Measurements from ENCODE around the gene LRRC39.
"Not testable (repeated sequence)": the region's sequence is repeated elsewhere in the genome, so short reads cannot be mapped to it uniquely, and the experiment has no call there.

LRRC39 gene

GRCh38 chr1:100206301-100206700 is 28.2 kb upstream of the LRRC39 start:
- no peak for TF ChIP-seq CTCF (IDR thresholded peaks at IDR 0.05; ENCODE audit: low read depth, low read length, missing control alignments)
- no peak overlapping the region for H3K4me3 ChIP-seq (ENCODE audit: low read depth, low read length)
- in situ Hi-C loops (cut with HindIII; ENCODE audit: low sequenced_read_pairs): no loop called here
- no peak for DNase-seq (ENCODE audit: low read depth)

DNA sequence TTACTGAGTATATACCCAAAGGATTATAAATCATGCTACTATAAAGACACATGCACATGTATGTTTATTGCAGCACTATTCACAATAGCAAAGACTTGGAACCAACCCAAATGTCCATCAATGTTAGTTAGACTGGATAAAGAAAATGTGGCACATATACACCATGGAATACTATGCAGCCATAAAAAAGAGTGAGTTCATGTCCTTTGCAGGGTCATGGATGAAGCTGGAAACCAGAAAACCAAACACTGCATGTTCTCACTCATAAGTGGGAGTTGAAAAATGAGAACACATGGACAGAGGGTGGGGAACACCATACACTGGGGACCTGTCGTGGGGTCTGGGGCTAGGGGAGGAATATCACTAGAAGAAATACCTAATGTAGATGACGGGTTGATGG is 27.5 kb upstream of the LRRC39 start:
- DNase-seq (ENCODE audit: low read depth); H3K4me3 ChIP-seq (ENCODE audit: low read depth, low read length); in situ Hi-C loops (cut with HindIII; ENCODE audit: low sequenced_read_pairs): not testable (repeated sequence)

DNA sequence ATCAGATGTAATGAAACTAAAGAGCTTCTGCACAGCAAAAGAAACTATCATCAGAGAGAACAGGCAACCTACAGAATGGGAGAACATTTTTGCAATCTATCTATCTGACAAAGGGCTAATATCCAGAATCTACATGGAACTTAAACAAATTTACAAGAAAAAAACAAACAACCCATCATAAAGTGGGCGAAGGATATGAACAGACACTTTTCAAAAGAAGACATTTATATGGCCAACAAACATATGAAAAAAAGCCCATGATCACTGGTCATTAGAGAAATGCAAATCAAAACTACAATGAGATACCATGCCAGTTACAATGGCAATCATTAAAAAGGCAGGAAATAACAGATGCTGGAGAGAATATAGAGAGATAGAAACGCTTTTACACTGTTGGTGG is 27.0 kb upstream of the LRRC39 start:
- H3K4me3 ChIP-seq (ENCODE audit: low read depth, low read length); in situ Hi-C loops (cut with HindIII; ENCODE audit: low sequenced_read_pairs); DNase-seq (ENCODE audit: low read depth): not testable (repeated sequence)

GRCh38 chr1:100202703-100203102 is 24.6 kb upstream of the LRRC39 start:
- in situ Hi-C loops (cut with HindIII; ENCODE audit: low sequenced_read_pairs); H3K4me3 ChIP-seq (ENCODE audit: low read depth, low read length); DNase-seq (ENCODE audit: low read depth): not testable (repeated sequence)

- H3K4me3 ChIP-seq (ENCODE audit: low read depth, low read length); in situ Hi-C loops (cut with HindIII; ENCODE audit: low sequenced_read_pairs); DNase-seq (ENCODE audit: low read depth): not testable (repeated sequence)
Observed at GRCh38 chr1:100200060-100200459, 22.0 kb upstream of the LRRC39 start.

DNA sequence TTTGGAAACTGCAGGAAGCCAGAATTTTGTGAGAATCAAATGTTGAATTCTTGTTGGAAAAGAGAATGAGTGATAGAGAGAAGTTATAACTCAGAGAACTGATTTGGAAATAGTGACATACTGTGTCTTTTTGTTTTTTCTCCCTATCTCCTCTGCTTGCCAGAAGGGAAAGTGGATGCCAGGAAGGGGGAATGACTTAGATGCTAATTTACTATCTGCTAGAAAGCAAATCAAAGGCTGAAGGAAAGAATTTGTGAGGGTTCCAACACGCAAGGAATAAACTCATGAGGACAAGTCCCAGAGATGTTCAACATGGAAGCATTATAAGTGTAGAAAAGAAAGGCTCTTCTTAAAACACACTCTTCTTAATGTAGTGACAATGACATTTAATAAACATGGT is 20.5 kb upstream of the LRRC39 start:
- H3K4me3 ChIP-seq (ENCODE audit: low read depth, low read length): no peak overlapping the region
- DNase-seq (ENCODE audit: low read depth): no peak
- TF ChIP-seq CTCF (IDR thresholded peaks at IDR 0.05; ENCODE audit: low read depth, low read length, missing control alignments): no peak
- in situ Hi-C loops (cut with HindIII; ENCODE audit: low sequenced_read_pairs): no loop called here

- in situ Hi-C loops (cut with HindIII; ENCODE audit: low sequenced_read_pairs): no loop called here
- peak; percentile 99 for DNase-seq (ENCODE audit: low read depth)
- TF ChIP-seq CTCF (IDR thresholded peaks at IDR 0.05; ENCODE audit: low read depth, low read length, missing control alignments): no peak
- no peak overlapping the region for H3K4me3 ChIP-seq (ENCODE audit: low read depth, low read length)
Observed at GRCh38 chr1:100188617-100189016, 10.6 kb upstream of the LRRC39 start.

DNA sequence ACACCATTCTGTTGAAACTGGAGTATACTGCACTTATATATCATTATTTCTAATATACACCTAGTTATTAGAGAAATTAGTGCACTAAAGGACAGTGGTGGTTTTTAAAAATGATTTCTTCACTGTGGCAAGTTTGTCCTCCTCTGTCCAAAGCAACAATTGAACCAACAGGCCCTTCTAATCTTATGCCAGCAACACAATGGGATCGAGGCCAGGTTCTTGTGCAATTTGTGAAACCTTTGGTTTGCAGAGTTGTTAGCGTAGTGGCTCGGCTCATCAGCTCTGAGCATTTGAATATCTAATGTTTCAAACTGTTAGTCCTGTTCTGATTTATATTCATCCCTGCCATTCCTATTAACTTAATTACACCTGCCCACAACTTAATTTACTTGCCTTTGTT is 9.9 kb upstream of the LRRC39 start:
- no peak overlapping the region for H3K4me3 ChIP-seq (ENCODE audit: low read depth, low read length)
- no peak for TF ChIP-seq CTCF (IDR thresholded peaks at IDR 0.05; ENCODE audit: low read depth, low read length, missing control alignments)
- in situ Hi-C loops (cut with HindIII; ENCODE audit: low sequenced_read_pairs): no loop called here
- peak; percentile 31 for DNase-seq (ENCODE audit: low read depth)

- in situ Hi-C loops (cut with HindIII; ENCODE audit: low sequenced_read_pairs): no loop called here
- DNase-seq (ENCODE audit: low read depth): no peak
- TF ChIP-seq CTCF (IDR thresholded peaks at IDR 0.05; ENCODE audit: low read depth, low read length, missing control alignments): no peak
- no peak overlapping the region for H3K4me3 ChIP-seq (ENCODE audit: low read depth, low read length)
Observed at GRCh38 chr1:100184536-100184935, 6.5 kb upstream of the LRRC39 start.

Measured in astrocyte of the cerebellum (primary cell).